ENCODE data around the gene HOXC6. TPM values are rescaled to one million over a fixed set of nuclear protein-coding genes. Genes with fewer than 3 reads are reported as not detected.

The HOXC6 gene
- total RNA-seq, 1 experiment from 2014 or later, result 10.2 TPM

DNA sequence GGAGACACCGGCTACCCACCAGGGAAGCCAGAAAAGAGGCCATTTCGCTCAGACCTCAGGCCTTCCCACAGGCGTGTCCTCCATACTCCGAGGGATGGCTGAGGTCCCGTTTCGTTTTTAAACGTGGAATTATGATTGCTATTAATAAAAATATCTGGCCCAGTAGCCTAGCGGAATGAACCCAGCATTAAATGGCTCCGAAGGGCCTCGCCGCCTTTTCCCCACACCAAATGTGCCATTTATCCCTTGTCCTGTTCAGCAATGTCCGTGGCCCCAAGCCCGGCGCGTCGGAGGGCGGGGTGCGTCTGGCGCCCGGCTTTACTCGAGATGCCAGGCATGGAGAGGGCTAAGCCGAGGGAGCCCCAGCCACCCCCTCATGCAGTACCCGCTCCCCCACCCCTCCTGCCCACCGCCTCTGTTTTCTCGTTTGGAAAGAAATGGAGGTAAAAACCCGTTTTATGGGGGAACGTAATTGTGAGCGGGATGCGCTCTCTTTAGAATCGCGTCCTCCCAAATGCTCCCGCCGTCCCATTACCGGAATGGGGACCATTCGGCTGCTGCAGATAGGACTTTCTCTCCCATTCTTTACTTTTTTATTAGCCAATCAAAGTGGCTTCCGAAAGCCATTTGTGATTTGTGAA, 13.7 kb upstream of the HOXC6 start:
- no TSS peak for BruUV-seq (replicated peaks)
- H3K9me3 ChIP-seq, result no peaks in the 10 kb centered on the region
- intact Hi-C loops (cut with micrococcal nuclease; ENCODE audit: unreplicated experiment), result loop anchor here (5.0 kb wide), 1 partner anchor 37 kb away; no protein-coding TSS in a partner anchor
- Mint-ChIP-seq H3K27me3 (ENCODE audit: insufficient read depth, unreplicated experiment) (no peaks in the 10 kb centered on the region), H3K4me1 (ENCODE audit: low read depth, unreplicated experiment) (peaks cover 30% of the 10 kb centered on the region), H3K36me3 (ENCODE audit: insufficient read depth, unreplicated experiment) (peaks cover under 1% of the 10 kb centered on the region), H3K4me3 (ENCODE audit: unreplicated experiment) (no peak overlapping the region), H3K27ac (ENCODE audit: unreplicated experiment) (peak overlapping the region; percentile 49), H3K9me3 (ENCODE audit: unreplicated experiment) (no peaks in the 10 kb centered on the region)
- H3K36me3 ChIP-seq (ENCODE audit: control insufficient read depth, insufficient read depth, low read length), result no peaks in the 10 kb centered on the region; the same call in 1 of the 2 replicates
- H3K27me3 ChIP-seq (replicated peaks; ENCODE audit: control insufficient read depth, insufficient read depth, low read length), result no peaks in the 10 kb centered on the region
- ChIA-PET CTCF (interaction anchor here (0.5 to 1.2 kb wide), 3 partner anchors 9 to 341 kb away, joined by 3 to 4 read pairs (median 3); no protein-coding TSS in a partner anchor), POLR2A (no interaction called here)
- no peak overlapping the region for H3K4me3 ChIP-seq (ENCODE audit: low read depth, low read length)
- H3K4me1 ChIP-seq, result peaks cover 54% of the 10 kb centered on the region
- TF ChIP-seq, protein P1, sequence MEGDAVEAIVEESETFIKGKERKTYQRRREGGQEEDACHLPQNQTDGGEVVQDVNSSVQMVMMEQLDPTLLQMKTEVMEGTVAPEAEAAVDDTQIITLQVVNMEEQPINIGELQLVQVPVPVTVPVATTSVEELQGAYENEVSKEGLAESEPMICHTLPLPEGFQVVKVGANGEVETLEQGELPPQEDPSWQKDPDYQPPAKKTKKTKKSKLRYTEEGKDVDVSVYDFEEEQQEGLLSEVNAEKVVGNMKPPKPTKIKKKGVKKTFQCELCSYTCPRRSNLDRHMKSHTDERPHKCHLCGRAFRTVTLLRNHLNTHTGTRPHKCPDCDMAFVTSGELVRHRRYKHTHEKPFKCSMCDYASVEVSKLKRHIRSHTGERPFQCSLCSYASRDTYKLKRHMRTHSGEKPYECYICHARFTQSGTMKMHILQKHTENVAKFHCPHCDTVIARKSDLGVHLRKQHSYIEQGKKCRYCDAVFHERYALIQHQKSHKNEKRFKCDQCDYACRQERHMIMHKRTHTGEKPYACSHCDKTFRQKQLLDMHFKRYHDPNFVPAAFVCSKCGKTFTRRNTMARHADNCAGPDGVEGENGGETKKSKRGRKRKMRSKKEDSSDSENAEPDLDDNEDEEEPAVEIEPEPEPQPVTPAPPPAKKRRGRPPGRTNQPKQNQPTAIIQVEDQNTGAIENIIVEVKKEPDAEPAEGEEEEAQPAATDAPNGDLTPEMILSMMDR (IDR thresholded peaks at IDR 0.05; ENCODE audit: insufficient read depth in 1 of 2, low read depth in 1 of 2, low read length in 1 of 2, severe bottlenecking in 1 of 2, unreplicated experiment in 1 of 2), result no peak
- DNase-seq, result no peak

DNA sequence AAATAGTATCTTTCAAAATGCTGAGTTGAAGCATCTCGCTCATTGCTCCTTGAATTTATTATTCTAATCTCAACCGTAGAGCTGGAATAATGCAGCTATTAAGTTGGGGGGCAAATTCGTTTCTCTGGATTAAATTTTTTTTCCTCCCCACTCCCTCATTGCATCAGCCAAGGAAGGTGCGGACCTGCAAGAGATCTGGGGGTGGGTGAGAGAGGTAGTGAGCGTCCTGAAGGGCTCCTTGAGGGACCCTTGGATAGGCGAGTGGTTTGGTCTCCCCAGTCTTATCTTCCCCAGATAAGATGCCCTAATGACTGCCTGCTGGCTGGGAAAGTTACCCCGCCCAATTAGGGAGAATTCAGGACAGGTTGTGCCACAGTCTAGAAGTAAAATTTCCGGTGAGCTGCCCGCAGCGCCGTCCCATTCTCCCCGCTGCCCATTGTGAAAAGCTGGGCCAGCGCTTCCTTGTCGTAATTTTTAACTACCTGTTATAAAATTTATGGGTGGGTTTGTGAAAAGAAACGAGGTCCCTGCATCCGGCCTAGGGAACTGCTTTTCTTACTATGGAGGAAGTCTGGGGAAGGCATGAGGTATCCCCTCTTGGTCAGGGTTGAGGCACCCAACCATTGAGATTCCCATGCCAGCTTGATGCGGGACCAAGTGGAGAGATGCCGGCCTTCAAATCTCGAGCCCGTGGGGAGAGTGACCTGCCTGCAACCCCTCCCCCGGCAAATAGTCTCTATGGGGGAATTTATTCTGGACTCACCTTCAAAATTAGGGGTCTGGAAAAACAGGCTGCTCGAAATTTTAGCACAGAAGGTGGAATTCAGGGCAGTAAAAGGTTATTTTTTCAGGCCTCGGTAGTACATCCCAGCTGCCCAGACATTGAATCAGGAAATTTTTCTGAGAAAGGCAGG, 13.0 kb upstream of the HOXC6 start:
- H3K36me3 Mint-ChIP-seq (ENCODE audit: insufficient read depth, unreplicated experiment), result peaks cover 6% of the 10 kb centered on the region
- H3K4me3 Mint-ChIP-seq (ENCODE audit: unreplicated experiment), result peak overlapping the region; percentile 98
- CTCF ChIA-PET, result interaction anchor here (2.5 kb wide), 1 partner anchor 17 kb away, joined by 19 read pairs; no protein-coding TSS in a partner anchor
- H3K27me3 Mint-ChIP-seq (ENCODE audit: insufficient read depth, unreplicated experiment), result no peaks in the 10 kb centered on the region
- peaks cover 37% of the 10 kb centered on the region for H3K4me1 Mint-ChIP-seq (ENCODE audit: low read depth, unreplicated experiment)
- Histone ChIP-seq H3K27me3 (replicated peaks; ENCODE audit: control insufficient read depth, insufficient read depth, low read length) (no peaks in the 10 kb centered on the region), H3K36me3 (ENCODE audit: control insufficient read depth, insufficient read depth, low read length) (no peaks in the 10 kb centered on the region; the same call in 1 of the 2 replicates), H3K4me1 (peaks cover 46% of the 10 kb centered on the region), H3K4me3 (ENCODE audit: low read depth, low read length) (no peak overlapping the region), H3K9me3 (no peaks in the 10 kb centered on the region)
- TF ChIP-seq, protein P1 (IDR thresholded peaks at IDR 0.05; ENCODE audit: insufficient read depth in 1 of 2, low read depth in 1 of 2, low read length in 1 of 2, severe bottlenecking in 1 of 2, unreplicated experiment in 1 of 2), result no peak
- DNase-seq, result no peak
- H3K27ac Mint-ChIP-seq (ENCODE audit: unreplicated experiment), result no peak overlapping the region
- POLR2A ChIA-PET, result no interaction called here
- BruUV-seq (replicated peaks), result no TSS peak
- intact Hi-C loops (cut with micrococcal nuclease; ENCODE audit: unreplicated experiment), result loop anchor here (5.0 kb wide), 1 partner anchor 38 kb away; no protein-coding TSS in a partner anchor
- no peaks in the 10 kb centered on the region for H3K9me3 Mint-ChIP-seq (ENCODE audit: unreplicated experiment)

DNA sequence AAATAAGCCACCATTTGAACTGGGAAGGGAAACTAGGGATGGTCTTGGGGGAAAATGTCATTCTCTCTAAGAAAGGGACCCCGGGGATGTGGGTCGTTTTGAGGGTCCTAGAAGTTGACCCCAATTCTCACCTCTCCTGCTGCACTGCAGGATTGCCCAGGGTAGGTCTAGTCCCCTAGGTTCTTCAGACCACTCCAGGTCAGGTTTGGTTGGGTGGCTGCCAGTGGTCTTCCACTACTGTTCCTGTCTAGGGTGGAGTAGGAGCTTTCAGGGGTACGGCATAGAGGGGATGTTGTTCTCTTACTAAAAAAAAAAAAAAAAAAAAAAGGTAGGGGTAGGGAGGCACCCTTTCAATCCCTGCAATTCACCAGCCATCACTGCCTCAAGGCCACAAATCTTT, 12.2 kb upstream of the HOXC6 start:
- H3K4me3 Mint-ChIP-seq (ENCODE audit: unreplicated experiment), result peak overlapping the region; percentile 98
- Histone ChIP-seq H3K4me3 (ENCODE audit: low read depth, low read length) (peak overlapping the region; percentile 58), H3K9me3 (no peaks in the 10 kb centered on the region), H3K4me1 (peaks cover 39% of the 10 kb centered on the region), H3K36me3 (ENCODE audit: control insufficient read depth, insufficient read depth, low read length) (no peaks in the 10 kb centered on the region; the same call in 1 of the 2 replicates), H3K27me3 (replicated peaks; ENCODE audit: control insufficient read depth, insufficient read depth, low read length) (no peaks in the 10 kb centered on the region)
- ChIA-PET POLR2A (interaction anchor here (0.5 to 2.2 kb wide), 4 partner anchors 8 to 185 kb away, joined by 3 to 25 read pairs (median 12); partner anchors contain the start of genes HOXC10 and HOXC8), CTCF (interaction anchor here (0.6 to 2.5 kb wide), 9 partner anchors 9 to 586 kb away, joined by 3 to 84 read pairs (median 12); partner anchors contain the start of gene HOXC8)
- H3K27me3 Mint-ChIP-seq (ENCODE audit: insufficient read depth, unreplicated experiment), result no peaks in the 10 kb centered on the region
- peaks cover 33% of the 10 kb centered on the region for H3K4me1 Mint-ChIP-seq (ENCODE audit: low read depth, unreplicated experiment)
- H3K27ac Mint-ChIP-seq (ENCODE audit: unreplicated experiment), result no peak overlapping the region
- no peaks in the 10 kb centered on the region for H3K9me3 Mint-ChIP-seq (ENCODE audit: unreplicated experiment)
- intact Hi-C loops (cut with micrococcal nuclease; ENCODE audit: unreplicated experiment), result loop anchor here (5.0 kb wide), 1 partner anchor 39 kb away; no protein-coding TSS in a partner anchor
- TF ChIP-seq, protein P1 (IDR thresholded peaks at IDR 0.05; ENCODE audit: insufficient read depth in 1 of 2, low read depth in 1 of 2, low read length in 1 of 2, severe bottlenecking in 1 of 2, unreplicated experiment in 1 of 2), result no peak
- DNase-seq, result no peak
- H3K36me3 Mint-ChIP-seq (ENCODE audit: insufficient read depth, unreplicated experiment), result peaks cover 6% of the 10 kb centered on the region
- BruUV-seq (replicated peaks), result no TSS peak
